NCI-H1105 treated with DMSO at 0.1 percent for 48 hours (cell line): ENCODE results near the gene CPNE1.

Source experiments
- DNase-seq: peaks from one replicate; lab custom pipeline; 2025; lab: John Stamatoyannopoulos, UW

Gene CPNE1

GRCh38 chr20:35619196-35620095 lies 45.3 kb downstream of the CPNE1 start:
- DNase-seq = peak; percentile 82

- peak; percentile 32 for DNase-seq
Observed at GRCh38 chr20:35618263-35619131, 46.2 kb downstream of the CPNE1 start.

GRCh38 chr20:35617397-35618262 lies 47.1 kb downstream of the CPNE1 start:
- DNase-seq = peak; percentile 79

GRCh38 chr20:35616465-35617396 lies 48.0 kb downstream of the CPNE1 start:
- DNase-seq = peak; percentile 8

- DNase-seq = peak; percentile 97
Observed at GRCh38 chr20:35615667-35616464, 48.8 kb downstream of the CPNE1 start, which contains the start of gene SPAG4. TSS of gene SPAG4 (plus strand) at chr20:35615829. CDS start at chr20:35616004, 175 bp downstream.

GRCh38 chr20:35611482-35611881 lies 53.2 kb downstream of the CPNE1 start:
- DNase-seq = no peak

GRCh38 chr20:35610833-35611427 lies 53.8 kb downstream of the CPNE1 start:
- no peak for DNase-seq

- DNase-seq = no peak
Observed at GRCh38 chr20:35607003-35607735, 57.5 kb downstream of the CPNE1 start.

- DNase-seq = no peak
Observed at GRCh38 chr20:35606127-35606526, 58.6 kb downstream of the CPNE1 start.

- no peak for DNase-seq
Observed at GRCh38 chr20:35604449-35604747, 60.3 kb downstream of the CPNE1 start.

- no peak for DNase-seq
Observed at GRCh38 chr20:35603695-35604448, 60.8 kb downstream of the CPNE1 start.

GRCh38 chr20:35602851-35603495 lies 61.7 kb downstream of the CPNE1 start:
- DNase-seq = no peak

GRCh38 chr20:35601990-35602389 lies 62.7 kb downstream of the CPNE1 start:
- no peak for DNase-seq

GRCh38 chr20:35600993-35601973 lies 63.4 kb downstream of the CPNE1 start:
- DNase-seq = peak; percentile 39

GRCh38 chr20:35600176-35600992 lies 64.3 kb downstream of the CPNE1 start:
- DNase-seq = no peak

- DNase-seq = no peak
Observed at GRCh38 chr20:35599776-35600120, 65.0 kb downstream of the CPNE1 start.
